ENCODE results near the gene ADCY7.
A peak's percentile ranks its signal among the peaks of the same experiment; 100 is the strongest.

ADCY7 gene

GRCh38 chr16:50313596-50314478 is 47.5 kb downstream of the ADCY7 start:
- DNase-seq (ENCODE audit: low read depth): no peak

- DNase-seq (ENCODE audit: low read depth): no peak
Observed at GRCh38 chr16:50314665-50315064, 48.3 kb downstream of the ADCY7 start.

- DNase-seq (ENCODE audit: low read depth): no peak
Observed at GRCh38 chr16:50315346-50315997, 49.1 kb downstream of the ADCY7 start.

GRCh38 chr16:50316102-50316847 is 49.9 kb downstream of the ADCY7 start:
- DNase-seq (ENCODE audit: low read depth): no peak

GRCh38 chr16:50316848-50317630 is 50.7 kb downstream of the ADCY7 start:
- DNase-seq (ENCODE audit: low read depth): no peak

GRCh38 chr16:50318796-50319578 is 52.6 kb downstream of the ADCY7 start:
- no peak for DNase-seq (ENCODE audit: low read depth)

- DNase-seq (ENCODE audit: low read depth): no peak
Observed at GRCh38 chr16:50320310-50320709, 54.0 kb downstream of the ADCY7 start.

GRCh38 chr16:50322333-50322732 is 56.0 kb downstream of the ADCY7 start:
- DNase-seq (ENCODE audit: low read depth): no peak

- peak; percentile 55 for DNase-seq (ENCODE audit: low read depth)
Observed at GRCh38 chr16:50323335-50324011, 57.1 kb downstream of the ADCY7 start.

GRCh38 chr16:50324345-50324744 is 58.0 kb downstream of the ADCY7 start:
- no peak for DNase-seq (ENCODE audit: low read depth)

GRCh38 chr16:50326264-50326663 is 59.9 kb downstream of the ADCY7 start:
- no peak for DNase-seq (ENCODE audit: low read depth)

- DNase-seq (ENCODE audit: low read depth): peak; percentile 51
Observed at GRCh38 chr16:50326835-50327465, 60.6 kb downstream of the ADCY7 start.

- DNase-seq (ENCODE audit: low read depth): no peak
Observed at GRCh38 chr16:50329446-50330189, 63.3 kb downstream of the ADCY7 start.

- DNase-seq (ENCODE audit: low read depth): no peak
Observed at GRCh38 chr16:50331570-50331969, 65.2 kb downstream of the ADCY7 start.

- no peak for DNase-seq (ENCODE audit: low read depth)
Observed at GRCh38 chr16:50332599-50332998, 66.2 kb downstream of the ADCY7 start.

- no peak for DNase-seq (ENCODE audit: low read depth)
Observed at GRCh38 chr16:50334106-50334975, 68.0 kb downstream of the ADCY7 start.

GRCh38 chr16:50335196-50335958 is 69.0 kb downstream of the ADCY7 start:
- DNase-seq (ENCODE audit: low read depth): no peak

- no peak for DNase-seq (ENCODE audit: low read depth)
Observed at GRCh38 chr16:50336884-50337283, 70.5 kb downstream of the ADCY7 start.
